SK-MEL-5 (cell line): ENCODE data around the gene PPP2R2D. TPM values are rescaled to one million over a fixed set of nuclear protein-coding genes. Genes with fewer than 3 reads are reported as not detected.
"Not testable (repeated sequence)": the region's sequence is repeated elsewhere in the genome, so short reads cannot be mapped to it uniquely, and the experiment has no call there.

Source experiments
- DNase-seq: peaks from one replicate; pipeline ENCODE4 v3.0.0-alpha.2; 2016; ENCODE audit warnings: low read depth, low spot score
- in situ Hi-C: cut with HindIII; loops from 2 replicates; pipeline ENCODE4 v1.10.0; 2016; ENCODE audit warnings: low sequenced_read_pairs, high pct_unique_total_duplicates, low pct_unique_long_range_greater_than_20kb
- total RNA-seq: library from RNA; depleted of rRNA; stranded (reverse); fragments of >200 nt; shearing (Covaris generic); gene quantifications from 2 replicates; pipeline ENCODE4 v1.2.3, GENCODE V29; 2014

Gene PPP2R2D
- total RNA-seq, 1 experiment from 2014 or later: 23.6 TPM

DNA sequence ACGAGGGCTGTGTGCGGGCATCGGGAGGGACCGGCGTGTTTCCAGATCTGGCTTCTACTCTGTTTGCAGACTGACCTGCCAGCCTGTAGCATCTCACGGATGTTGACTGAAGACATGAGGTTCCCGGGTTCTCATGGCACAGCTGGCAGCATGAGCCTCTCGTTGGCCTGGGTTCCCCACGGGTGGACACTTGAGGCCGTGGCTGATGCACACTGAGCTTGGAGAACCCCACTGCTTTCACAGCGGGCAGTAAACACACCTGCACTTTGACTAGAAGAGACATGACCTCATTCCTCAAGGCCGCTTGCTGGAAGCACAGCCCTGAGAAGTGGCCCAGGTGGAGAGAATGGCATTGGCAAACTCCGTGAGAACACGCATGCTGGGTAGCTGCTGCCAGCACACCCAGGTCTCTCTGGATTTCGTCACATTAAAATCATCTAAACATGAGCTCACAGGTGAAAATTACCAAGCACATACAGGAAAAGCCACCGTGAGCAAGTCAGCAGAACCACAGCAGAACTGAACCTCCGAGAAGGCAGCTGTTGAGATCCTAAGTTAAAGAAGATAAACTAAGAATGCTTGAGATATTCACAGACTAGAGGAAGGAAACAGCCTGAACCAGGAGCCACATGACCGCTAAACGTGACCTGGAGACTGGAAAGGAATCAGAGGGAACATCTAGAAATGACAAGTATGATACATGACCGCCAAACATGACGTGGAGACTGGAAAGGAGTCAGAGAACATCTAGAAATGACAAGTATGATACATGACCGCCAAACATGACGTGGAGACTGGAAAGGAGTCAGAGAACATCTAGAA lies 48.4 kb downstream of the PPP2R2D start:
- in situ Hi-C loops: no loop called here
- DNase-seq: no peak

DNA sequence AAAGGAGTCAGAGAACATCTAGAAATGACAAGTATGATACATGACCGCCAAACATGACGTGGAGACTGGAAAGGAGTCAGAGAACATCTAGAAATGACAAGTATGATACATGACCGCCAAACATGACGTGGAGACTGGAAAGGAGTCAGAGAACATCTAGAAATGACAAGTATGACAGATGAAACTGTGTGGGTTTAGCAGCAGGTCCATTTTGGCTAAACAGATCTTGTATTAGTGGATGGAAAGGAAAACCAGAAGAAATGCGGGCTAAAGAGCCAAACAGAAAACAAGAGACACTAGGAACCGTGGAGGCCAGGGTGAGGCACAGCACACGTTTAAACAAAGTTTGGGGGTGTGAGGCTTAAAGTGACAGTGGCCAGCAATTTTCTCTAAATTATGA lies 49.1 kb downstream of the PPP2R2D start:
- DNase-seq, in situ Hi-C loops: not testable (repeated sequence)

DNA sequence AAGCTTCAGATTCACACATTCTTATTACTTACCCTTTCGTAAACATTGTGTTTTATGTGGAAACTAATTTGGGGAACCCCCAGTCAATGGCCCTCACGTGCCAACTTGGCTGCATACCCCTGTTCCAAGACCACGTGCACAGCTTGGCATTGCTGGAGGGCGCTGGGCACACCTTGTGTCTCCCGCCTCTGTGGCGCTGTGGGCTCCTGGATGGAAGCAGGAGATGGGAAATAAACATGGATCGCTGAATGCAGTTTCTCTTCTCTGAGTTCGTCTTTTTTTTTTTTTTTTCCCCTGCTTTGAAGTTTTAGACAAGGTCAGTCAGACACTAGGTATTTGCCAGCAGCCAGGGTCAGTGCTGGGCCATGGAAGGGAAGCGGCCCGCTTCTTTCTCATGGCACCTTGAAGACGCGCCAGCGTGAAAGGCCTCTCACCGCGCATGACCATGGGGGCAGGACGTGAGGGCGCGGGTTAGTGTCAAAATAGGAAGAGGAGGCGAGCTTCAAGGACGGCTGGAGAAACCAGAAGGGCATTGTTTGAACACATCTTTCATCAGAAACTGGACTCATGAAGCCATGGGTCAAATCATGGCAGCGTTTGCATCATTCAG lies 53.7 kb downstream of the PPP2R2D start:
- in situ Hi-C loops: no loop called here

DNA sequence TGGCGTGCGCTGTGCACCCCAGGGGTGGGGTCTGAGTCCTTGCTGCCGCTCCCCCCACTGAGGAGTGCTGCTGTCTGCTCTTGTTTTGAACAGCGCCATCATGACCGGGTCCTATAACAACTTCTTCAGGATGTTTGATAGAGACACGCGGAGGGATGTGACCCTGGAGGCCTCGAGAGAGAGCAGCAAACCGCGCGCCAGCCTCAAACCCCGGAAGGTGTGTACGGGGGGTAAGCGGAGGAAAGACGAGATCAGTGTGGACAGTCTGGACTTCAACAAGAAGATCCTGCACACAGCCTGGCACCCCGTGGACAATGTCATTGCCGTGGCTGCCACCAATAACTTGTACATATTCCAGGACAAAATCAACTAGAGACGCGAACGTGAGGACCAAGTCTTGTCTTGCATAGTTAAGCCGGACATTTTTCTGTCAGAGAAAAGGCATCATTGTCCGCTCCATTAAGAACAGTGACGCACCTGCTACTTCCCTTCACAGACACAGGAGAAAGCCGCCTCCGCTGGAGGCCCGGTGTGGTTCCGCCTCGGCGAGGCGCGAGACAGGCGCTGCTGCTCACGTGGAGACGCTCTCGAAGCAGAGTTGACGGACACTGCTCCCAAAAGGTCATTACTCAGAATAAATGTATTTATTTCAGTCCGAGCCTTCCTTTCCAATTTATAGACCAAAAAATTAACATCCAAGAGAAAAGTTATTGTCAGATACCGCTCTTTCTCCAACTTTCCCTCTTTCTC lies 55.0 kb downstream of the PPP2R2D start:
- in situ Hi-C loops: no loop called here
- DNase-seq: no peak

More for the DNA sequence above, 53.7 kb downstream of the PPP2R2D start:
- no peak for DNase-seq

DNA sequence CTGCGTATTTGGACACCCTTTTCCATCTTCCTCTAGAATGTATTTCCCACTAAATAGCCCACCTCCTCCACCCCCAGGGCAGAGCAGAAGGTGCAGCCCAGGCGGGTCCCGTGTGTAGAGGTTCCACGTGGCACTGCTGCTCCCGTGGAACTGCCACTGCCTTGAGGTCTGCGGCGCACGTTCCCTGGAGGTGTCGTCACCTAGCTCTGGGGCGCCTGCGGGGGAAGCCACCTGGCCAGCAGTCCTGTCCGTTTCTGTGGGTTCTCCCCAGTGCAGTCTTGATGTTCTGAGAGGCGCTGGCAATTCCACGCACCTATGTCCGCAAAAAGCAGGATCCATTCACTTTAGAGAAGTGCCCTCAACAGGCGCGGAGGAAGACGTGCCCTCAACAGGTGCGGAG lies 59.0 kb downstream of the PPP2R2D start:
- no peak for DNase-seq
- in situ Hi-C loops: no loop called here

DNA sequence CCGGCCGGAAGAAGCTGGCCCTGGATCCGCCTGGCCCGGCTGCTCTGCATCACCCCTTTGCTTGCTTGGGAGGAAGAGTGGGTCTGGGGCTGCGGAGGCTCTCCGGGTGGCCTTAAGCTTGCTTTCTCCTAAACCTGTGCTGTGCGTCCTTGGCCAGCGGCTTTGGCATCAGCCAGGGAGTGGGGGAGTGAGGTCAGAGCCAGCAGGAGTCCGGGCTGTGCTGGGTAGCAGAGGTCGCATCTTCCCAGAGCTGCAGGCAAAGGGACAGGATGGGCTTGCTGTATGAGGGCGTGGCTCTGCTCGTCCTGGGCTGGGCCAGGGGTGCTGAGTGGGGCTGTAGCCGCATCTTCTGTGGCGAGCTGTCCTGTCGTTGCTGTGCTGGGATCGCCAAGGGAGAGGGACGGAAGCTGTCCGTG lies 59.8 kb downstream of the PPP2R2D start:
- in situ Hi-C loops: no loop called here
- DNase-seq: no peak

DNA sequence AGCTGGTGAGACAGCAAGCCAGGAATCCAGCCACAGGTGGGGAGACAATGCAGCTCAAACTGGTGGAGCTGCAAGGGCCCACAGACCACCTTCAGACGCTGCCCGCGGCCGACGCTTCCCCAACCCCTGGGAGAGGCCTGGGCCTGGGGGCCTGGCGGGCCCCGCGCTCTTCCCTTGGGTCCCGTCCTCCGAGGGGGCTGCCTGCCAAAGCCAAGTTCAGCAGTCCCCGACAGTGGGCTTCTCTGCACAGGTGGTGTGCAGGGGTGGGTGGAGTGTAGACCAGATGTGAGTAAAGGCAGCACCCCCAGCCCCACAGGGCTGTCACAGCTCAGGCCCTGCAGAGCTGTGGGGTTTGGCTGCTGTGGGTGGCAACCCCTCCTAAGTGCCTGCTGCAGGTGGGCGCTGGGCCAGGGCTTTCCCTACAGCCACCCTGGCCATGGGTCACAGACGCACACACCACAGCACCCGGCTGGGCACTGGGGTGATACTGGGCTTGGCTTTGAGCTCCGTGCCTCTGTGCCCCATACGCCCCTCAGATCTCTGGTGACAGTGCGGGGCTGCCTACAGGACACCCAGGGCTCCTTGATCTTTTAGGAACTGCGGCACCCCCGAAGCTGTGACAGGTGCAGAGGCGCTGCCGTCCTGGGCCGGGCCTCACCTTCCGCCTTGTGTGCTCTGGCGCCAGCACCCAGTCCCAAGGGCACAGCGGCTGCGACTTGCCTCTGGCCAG lies 60.4 kb downstream of the PPP2R2D start:
- DNase-seq: no peak
- in situ Hi-C loops: no loop called here

DNA sequence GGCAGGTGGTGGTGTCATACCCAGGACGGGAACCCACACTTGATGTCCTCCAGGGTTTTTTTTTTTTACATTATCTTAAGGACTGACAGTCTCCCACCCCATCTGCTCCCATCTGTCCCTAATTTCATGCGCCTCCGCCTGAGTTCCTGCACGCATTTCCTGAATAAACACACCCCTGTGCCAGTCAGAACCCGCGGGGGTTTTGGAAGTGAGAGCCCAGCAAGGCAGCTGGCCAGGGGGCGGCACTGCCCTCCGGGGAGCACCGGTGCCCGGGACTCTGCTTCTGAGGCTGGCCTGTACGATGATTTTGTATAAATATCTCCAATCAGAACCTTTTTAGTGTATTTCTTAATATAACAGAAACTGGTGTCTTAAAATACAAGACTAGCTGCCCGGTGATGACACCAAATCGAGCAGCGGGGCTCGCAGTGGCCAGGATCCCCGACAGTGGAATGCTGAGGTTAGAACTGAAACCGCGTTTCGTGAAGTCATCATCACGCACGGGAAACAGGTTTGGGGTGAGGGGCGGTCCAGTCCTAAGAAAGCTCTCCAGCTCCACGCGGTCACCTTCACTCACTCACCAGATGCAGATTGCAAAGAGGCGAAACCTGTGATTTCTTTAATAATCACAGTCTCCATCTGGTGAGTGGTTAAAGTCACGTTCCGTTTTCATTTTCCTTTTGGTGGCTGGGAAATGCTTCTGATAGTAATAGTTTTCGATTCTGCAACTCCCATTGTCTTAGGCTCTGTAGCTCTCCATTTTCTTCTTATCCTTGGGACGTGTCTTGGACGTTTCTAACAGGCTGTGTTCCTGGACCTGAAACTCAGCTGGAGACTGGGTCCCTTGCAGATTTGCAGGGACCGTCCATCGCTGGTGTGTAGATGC lies 61.2 kb downstream of the PPP2R2D start:
- in situ Hi-C loops: no loop called here
- DNase-seq: no peak

DNA sequence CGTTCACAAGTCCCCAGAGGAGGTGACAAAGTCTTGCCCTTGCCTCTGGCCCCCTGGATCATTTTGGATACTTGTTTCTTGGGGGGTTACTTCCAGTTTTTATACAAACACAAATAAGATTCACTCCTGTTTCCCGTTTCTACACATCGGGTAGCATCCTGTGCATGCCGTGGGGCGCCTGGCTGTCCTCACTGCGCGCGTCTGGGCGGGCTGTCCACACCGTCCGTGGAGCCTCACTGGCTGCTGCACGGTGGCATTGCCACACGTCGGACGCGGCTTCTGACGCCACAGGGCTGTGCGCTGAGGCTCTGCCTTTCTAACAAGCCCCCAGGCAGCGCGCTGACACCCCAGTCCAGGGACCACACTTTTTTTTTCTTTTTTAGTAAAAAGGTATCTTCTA lies 62.5 kb downstream of the PPP2R2D start:
- in situ Hi-C loops: no loop called here
- no peak for DNase-seq

DNA sequence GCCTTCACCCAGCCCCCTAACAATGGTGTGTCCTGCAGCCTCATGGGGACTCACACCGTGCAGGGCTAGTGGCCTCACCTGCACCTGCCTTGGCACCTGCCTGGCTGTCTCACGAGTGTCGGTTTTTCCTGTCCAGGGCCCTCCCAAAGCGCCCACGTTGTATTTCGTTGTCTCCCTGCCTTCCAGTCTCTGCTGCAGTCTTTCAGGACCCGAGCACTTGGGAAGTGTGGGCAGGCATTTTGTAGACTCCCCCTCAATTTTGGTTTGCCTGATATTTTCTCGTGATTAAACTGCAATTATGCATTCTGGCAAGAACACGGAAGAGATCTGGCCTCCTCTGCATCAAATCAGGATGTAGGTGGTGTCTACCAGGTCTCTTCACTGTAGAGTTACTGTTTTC lies 63.0 kb downstream of the PPP2R2D start:
- DNase-seq: no peak
- in situ Hi-C loops: no loop called here

DNA sequence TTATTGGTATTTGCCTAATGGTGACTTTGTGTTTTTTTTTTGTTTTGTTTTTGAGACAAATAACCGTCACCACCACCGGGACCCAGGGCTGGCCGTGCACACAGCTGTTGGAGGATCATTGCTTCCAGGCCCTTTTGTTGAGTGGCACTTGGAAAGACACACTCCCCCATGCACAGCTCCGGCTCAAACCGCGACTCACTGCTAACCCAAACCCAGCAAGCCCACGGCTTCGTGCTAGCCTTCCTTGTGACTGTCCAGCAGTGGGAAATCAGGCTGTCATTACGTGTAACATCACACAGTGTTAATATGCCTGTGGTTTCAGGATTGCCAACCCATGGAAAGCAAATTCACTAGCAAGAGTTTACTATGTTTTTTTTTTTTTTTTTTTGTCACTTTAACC lies 63.5 kb downstream of the PPP2R2D start:
- DNase-seq: no peak
- in situ Hi-C loops: no loop called here

DNA sequence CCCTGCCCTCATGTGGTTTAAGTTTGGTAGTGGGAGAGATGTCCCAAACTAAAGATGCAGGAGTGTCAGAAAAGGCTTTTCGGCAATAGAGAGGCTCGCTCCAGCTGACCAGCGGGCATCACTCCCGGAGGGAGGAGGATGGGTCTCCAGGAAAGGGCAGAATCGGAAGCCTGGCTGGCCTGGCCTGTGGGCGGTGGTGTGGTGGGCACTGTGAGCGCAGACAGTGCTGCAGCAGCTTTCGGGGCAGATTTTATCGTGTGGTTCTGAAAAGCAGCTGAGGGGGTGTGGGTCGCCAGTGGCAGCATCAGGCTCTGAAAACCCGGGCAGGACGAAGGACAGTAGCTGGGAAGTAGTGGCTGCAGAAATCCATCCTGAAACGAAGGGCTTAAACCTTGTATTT lies 68.1 kb downstream of the PPP2R2D start:
- in situ Hi-C loops: no loop called here
- DNase-seq: no peak

DNA sequence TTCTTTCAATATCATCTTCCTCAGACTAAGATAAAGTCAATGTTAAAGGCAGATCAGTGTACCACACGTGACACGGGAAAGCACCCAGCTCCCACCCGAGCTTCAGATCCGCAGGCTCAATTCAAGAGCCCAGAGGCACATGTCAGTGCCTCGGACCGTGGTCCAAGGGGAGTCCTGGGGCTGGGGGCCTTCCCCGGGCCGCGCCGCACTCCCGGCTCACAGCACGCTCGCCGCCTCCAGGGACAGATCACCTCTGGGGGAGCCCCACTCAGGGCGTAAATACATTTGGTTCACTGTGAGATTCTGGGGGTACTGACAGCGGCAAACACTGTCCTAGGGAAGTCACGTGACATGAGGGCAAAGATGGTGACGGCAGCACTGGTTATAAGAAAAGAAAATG lies 70.1 kb downstream of the PPP2R2D start:
- DNase-seq: no peak
- in situ Hi-C loops: no loop called here

DNA sequence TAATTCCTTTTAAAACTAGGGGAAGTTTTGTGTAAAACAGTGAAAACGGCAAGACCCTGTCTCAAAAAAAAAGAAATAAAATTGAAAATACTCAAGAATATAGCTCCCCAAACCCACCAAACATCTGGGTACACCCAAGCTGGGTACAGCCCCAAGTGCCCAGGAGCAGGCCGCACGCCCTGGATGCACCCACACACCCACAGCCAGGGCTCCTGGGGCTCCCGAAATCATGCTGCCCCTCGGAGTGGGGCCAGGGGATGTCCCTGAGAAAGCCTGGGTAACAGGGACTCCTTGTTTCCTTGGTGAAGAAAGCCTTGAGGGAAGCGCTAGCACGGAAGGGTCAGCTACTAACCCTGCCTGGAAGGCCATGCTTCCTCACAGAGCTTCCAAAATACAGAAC lies 70.8 kb downstream of the PPP2R2D start:
- in situ Hi-C loops: no loop called here
- DNase-seq: no peak

DNA sequence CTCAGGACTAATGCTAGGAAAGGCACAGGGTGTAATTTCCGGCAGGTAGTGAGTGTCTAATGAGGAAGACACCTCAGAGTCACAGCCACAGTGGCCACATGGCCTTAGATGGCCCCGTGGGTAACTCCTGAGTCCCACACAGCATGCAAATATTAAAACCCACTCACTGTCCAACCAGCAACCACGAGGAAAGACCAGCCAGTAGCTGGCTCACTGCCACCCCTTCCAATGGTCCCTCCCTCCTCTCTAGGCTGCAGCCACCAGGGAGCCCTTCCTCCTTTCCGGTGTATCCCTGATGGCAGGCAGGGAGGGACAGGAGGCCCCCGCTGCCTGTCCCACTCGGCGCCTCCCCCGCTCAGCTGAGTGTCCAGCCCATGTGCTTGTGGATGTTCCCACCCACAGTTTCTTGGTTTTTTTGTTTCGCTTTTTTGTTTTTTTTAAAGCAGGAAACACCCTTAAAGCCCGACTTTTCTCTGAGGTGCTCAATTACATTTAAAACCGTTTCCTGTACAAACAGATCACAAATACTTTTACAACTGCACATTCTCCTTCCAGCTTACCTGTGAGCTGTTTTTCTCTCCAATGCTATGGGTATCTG lies 71.8 kb downstream of the PPP2R2D start:
- in situ Hi-C loops: no loop called here
- no peak for DNase-seq

DNA sequence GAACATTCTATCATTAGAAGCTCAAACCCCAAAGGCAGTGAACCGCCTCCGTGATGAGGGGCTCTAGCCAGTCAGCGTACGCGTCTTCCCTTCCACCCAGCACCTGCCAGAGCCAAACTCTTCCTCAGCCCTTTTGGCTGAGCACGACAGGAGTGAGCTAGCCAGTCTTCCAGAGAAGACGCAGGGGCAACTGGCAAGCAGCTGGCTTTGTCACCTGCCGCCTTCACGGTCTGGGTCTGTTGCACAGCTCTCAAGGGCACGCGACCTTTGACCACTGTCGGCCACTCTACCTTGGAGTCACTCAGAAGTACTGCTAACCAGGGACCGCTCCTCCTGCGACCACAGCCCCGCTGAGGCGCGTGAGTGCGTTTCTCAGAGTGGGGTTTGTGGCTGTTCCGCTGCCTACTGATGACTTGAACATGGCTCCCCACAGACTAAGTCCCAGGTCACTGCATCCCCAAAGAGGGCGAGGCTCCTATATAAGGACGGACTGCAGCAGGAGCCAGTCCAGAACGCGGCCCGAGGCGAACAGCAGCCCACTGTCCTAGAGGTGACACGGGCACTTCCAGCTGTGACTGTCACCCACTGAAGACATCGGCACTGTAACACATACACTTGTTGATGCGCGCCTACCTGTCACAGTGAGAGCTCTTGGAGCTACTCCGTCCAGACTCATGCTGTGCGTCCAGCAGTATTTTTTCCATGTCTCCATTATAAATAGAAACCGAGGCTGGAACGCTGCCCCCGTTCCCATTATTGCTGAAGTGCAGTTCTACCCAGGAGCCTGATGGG lies 72.5 kb downstream of the PPP2R2D start:
- in situ Hi-C loops: no loop called here
- DNase-seq: no peak
